WTC11 (cell line): ENCODE results near the gene FHIT.

Experiments
- JAZF1 ChIP-seq: fragments of 250-450 bp; sonication (Bioruptor Pico); IDR thresholded peaks from 2 replicates; pipeline ENCODE4 v1.9.0; 2021; ENCODE audit warnings: moderate library complexity, mild to moderate bottlenecking, inconsistent platforms
- ZNF263 ChIP-seq: sonication (generic); formaldehyde crosslinking; IDR thresholded peaks from 2 replicates; pipeline ENCODE4 v1.8.1; 2022; ENCODE audit warnings: low read depth, mild to moderate bottlenecking, moderate library complexity, missing genetic modification reagents
- TF ChIP-seq, protein P1 (sequence below): fragments of 250-450 bp; sonication (Bioruptor Pico); IDR thresholded peaks from 2 replicates; pipeline ENCODE4 v1.9.0; 2021; ENCODE audit warnings: mild to moderate bottlenecking, borderline replicate concordance
- TF ChIP-seq, protein P2 (sequence below): sonication (generic); formaldehyde crosslinking; IDR thresholded peaks from 2 replicates; pipeline ENCODE4 v1.8.1; 2022; ENCODE audit warnings: mild to moderate bottlenecking, missing genetic modification reagents, moderate library complexity, borderline replicate concordance
- TF ChIP-seq, protein P3 (sequence below): fragments of 200-600 bp; IDR thresholded peaks from 2 replicates; pipeline ENCODE4 v1.8.0; 2022; ENCODE audit warnings: antibody characterized with exemption

DNA sequence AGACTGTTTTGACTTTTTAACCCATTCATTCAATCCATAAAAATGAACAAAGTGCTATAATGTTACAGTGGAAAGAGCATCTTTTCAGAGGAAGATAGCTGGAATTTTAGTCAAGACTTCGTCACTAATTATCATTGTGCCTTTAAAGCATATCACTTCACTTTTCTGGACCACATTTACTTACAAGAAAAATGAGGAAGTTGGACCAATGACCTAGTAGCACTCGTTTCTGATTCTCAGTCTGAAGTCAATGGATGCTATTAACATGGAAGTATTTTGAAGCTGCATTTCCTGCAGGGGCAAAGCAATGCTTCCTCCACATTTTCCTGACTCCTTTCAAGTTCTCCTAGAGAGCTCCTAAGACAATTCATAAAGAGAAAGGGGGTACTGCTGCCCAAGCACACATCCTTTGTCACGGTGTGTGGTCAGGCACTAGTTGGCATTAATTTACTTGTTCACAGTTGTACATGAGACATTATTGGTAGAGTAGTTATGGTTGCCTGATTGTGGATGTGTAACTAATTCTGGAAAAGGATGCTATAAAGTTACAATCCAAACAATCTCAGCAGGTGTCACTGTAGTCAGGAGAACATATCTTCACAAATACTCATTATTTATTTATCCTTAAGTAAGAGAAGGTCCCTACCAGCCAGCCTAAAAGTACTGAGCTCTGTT, 1049.1 kb downstream of the FHIT start:
- TF ChIP-seq, protein P1, sequence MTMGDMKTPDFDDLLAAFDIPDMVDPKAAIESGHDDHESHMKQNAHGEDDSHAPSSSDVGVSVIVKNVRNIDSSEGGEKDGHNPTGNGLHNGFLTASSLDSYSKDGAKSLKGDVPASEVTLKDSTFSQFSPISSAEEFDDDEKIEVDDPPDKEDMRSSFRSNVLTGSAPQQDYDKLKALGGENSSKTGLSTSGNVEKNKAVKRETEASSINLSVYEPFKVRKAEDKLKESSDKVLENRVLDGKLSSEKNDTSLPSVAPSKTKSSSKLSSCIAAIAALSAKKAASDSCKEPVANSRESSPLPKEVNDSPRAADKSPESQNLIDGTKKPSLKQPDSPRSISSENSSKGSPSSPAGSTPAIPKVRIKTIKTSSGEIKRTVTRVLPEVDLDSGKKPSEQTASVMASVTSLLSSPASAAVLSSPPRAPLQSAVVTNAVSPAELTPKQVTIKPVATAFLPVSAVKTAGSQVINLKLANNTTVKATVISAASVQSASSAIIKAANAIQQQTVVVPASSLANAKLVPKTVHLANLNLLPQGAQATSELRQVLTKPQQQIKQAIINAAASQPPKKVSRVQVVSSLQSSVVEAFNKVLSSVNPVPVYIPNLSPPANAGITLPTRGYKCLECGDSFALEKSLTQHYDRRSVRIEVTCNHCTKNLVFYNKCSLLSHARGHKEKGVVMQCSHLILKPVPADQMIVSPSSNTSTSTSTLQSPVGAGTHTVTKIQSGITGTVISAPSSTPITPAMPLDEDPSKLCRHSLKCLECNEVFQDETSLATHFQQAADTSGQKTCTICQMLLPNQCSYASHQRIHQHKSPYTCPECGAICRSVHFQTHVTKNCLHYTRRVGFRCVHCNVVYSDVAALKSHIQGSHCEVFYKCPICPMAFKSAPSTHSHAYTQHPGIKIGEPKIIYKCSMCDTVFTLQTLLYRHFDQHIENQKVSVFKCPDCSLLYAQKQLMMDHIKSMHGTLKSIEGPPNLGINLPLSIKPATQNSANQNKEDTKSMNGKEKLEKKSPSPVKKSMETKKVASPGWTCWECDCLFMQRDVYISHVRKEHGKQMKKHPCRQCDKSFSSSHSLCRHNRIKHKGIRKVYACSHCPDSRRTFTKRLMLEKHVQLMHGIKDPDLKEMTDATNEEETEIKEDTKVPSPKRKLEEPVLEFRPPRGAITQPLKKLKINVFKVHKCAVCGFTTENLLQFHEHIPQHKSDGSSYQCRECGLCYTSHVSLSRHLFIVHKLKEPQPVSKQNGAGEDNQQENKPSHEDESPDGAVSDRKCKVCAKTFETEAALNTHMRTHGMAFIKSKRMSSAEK (CRISPR knock-in tag), result no peak
- TF ChIP-seq, protein P2, sequence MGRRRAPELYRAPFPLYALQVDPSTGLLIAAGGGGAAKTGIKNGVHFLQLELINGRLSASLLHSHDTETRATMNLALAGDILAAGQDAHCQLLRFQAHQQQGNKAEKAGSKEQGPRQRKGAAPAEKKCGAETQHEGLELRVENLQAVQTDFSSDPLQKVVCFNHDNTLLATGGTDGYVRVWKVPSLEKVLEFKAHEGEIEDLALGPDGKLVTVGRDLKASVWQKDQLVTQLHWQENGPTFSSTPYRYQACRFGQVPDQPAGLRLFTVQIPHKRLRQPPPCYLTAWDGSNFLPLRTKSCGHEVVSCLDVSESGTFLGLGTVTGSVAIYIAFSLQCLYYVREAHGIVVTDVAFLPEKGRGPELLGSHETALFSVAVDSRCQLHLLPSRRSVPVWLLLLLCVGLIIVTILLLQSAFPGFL, result no peak
- TF ChIP-seq, protein P3, sequence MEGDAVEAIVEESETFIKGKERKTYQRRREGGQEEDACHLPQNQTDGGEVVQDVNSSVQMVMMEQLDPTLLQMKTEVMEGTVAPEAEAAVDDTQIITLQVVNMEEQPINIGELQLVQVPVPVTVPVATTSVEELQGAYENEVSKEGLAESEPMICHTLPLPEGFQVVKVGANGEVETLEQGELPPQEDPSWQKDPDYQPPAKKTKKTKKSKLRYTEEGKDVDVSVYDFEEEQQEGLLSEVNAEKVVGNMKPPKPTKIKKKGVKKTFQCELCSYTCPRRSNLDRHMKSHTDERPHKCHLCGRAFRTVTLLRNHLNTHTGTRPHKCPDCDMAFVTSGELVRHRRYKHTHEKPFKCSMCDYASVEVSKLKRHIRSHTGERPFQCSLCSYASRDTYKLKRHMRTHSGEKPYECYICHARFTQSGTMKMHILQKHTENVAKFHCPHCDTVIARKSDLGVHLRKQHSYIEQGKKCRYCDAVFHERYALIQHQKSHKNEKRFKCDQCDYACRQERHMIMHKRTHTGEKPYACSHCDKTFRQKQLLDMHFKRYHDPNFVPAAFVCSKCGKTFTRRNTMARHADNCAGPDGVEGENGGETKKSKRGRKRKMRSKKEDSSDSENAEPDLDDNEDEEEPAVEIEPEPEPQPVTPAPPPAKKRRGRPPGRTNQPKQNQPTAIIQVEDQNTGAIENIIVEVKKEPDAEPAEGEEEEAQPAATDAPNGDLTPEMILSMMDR, result no peak
- no peak for TF ChIP-seq JAZF1 (CRISPR knock-in tag)
- no peak for TF ChIP-seq ZNF263 (CRISPR knock-in tag)
